Keratinocyte (primary cell): ENCODE data around the gene LTB4R2. TPM values are rescaled to one million over a fixed set of nuclear protein-coding genes. Genes with fewer than 3 reads are reported as not detected.

ENCODE experiments used
- DNase-seq: peaks from one replicate; pipeline ENCODE4 v3.0.0-alpha.2; 2011; ENCODE audit warnings: low read depth, missing footprints, low spot score
- FAIRE-seq: peaks from 2 replicates; lab custom pipeline; 2011; peaks lifted over from hg19 to GRCh38; lab: Jason Lieb, UNC
- H2AFZ ChIP-seq: 2 replicates; pipeline ENCODE4 v1.6.0; 2012; ENCODE audit warnings: low read length, control low read depth, inconsistent platforms; ENCODE audit not compliant: control insufficient read depth
- H3K27ac ChIP-seq: 2 replicates; pipeline ENCODE4 v1.5.1; 2011; ENCODE audit warnings: low read length; ENCODE audit not compliant: control insufficient read depth, insufficient read depth
- H3K27me3 ChIP-seq: 3 replicates; pipeline ENCODE4 v1.6.0; 2011; ENCODE audit warnings: low read length; ENCODE audit not compliant: control insufficient read depth, insufficient read depth; ENCODE audit errors: extremely low read depth
- H3K36me3 ChIP-seq, 2 experiments: 2 replicates in 1 of 2; 3 replicates in 1 of 2; pipeline ENCODE4 v1.5.1; 2011; ENCODE audit warnings: low read length in 2 of 2, mild to moderate bottlenecking in 1 of 2; ENCODE audit not compliant: control insufficient read depth in 2 of 2, insufficient read depth in 2 of 2; ENCODE audit errors: extremely low read depth in 1 of 2
- H3K4me1 ChIP-seq: 3 replicates; pipeline ENCODE4 v1.5.1; 2011; ENCODE audit warnings: low read length; ENCODE audit not compliant: control insufficient read depth, insufficient read depth; ENCODE audit errors: extremely low read depth
- H3K4me2 ChIP-seq: 3 replicates; pipeline ENCODE4 v1.6.0; 2011; ENCODE audit warnings: low read depth, low read length; ENCODE audit not compliant: control insufficient read depth, insufficient read depth; ENCODE audit errors: extremely low read depth
- H3K4me3 ChIP-seq, 3 experiments: fragments of 200-600 bp in 1 of 3; sonication (generic) in 1 of 3; 2 replicates in 2 of 3; 3 replicates in 1 of 3; pipeline ENCODE4 v1.5.1; 2011 to 2016; ENCODE audit warnings: low read length in 3 of 3, mild to moderate bottlenecking in 3 of 3, control low read depth in 2 of 3, inconsistent platforms in 1 of 3, low read depth in 1 of 3, mixed read lengths in 1 of 3, mixed run types in 1 of 3, moderate library complexity in 1 of 3; ENCODE audit not compliant: control insufficient read depth in 2 of 3, insufficient read depth in 2 of 3; ENCODE audit errors: extremely low read depth in 1 of 3
- H3K79me2 ChIP-seq: 2 replicates; pipeline ENCODE4 v1.6.0; 2012; ENCODE audit warnings: low read length; ENCODE audit not compliant: control insufficient read depth, insufficient read depth
- H3K9ac ChIP-seq: 3 replicates; pipeline ENCODE4 v1.6.0; 2011; ENCODE audit warnings: low read length; ENCODE audit not compliant: control insufficient read depth, insufficient read depth; ENCODE audit errors: extremely low read depth
- H3K9me1 ChIP-seq: 3 replicates; pipeline ENCODE4 v1.6.0; 2011; ENCODE audit warnings: low read length; ENCODE audit not compliant: control insufficient read depth, insufficient read depth; ENCODE audit errors: extremely low read depth
- H3K9me3 ChIP-seq: 2 replicates; pipeline ENCODE4 v1.5.1; 2012; ENCODE audit warnings: low read depth, low read length; ENCODE audit not compliant: control insufficient read depth
- H4K20me1 ChIP-seq: 3 replicates; pipeline ENCODE4 v1.6.0; 2011; ENCODE audit warnings: low read length; ENCODE audit not compliant: control insufficient read depth, insufficient read depth; ENCODE audit errors: extremely low read depth
- EZH2 ChIP-seq: IDR thresholded peaks from one replicate; pipeline ENCODE4 v1.6.1; 2012; ENCODE audit warnings: inconsistent platforms, mild to moderate bottlenecking, low read length, moderate library complexity
- dilution Hi-C: fragments of 300-500 bp; cut with MboI; formaldehyde crosslinking; loops from one replicate; pipeline ENCODE4 v1.7.0; 2020; ENCODE audit warnings: low sequenced_read_pairs; ENCODE audit not compliant: extremely low pct_ligation_motif_present
- polyA plus RNA-seq, 5 experiments: library from polyadenylated mRNA; depleted of rRNA in 3 of 5; stranded (reverse) in 3 of 5; stranded (forward) in 1 of 5; unstranded in 1 of 5; fragments of >200 nt; gene quantifications; 1 replicate in 1 of 5; 2 replicates in 3 of 5; 3 replicates in 1 of 5; pipeline versions ENCODE4 v1.2.1 to v1.2.3, GENCODE V29; 2011 to 2012; ENCODE audit warnings: missing spikeins in 2 of 5, low read depth in 1 of 5, low replicate concordance in 1 of 5
- TF ChIP-seq, protein P1 (sequence below), 3 experiments: IDR thresholded peaks in 1 of 3; conservative IDR thresholded peaks in 1 of 3; optimal IDR thresholded peaks in 1 of 3; 2 replicates in 2 of 3; 3 replicates in 1 of 3; pipeline versions ENCODE3 to v1.5.1; 2011; ENCODE audit warnings: low read length in 3 of 3, mild to moderate bottlenecking in 3 of 3, moderate library complexity in 2 of 3, control low read depth in 1 of 3, inconsistent platforms in 1 of 3; ENCODE audit not compliant: insufficient read depth in 2 of 3; ENCODE audit errors: extremely low read depth in 1 of 3

LTB4R2 gene
- polyA plus RNA-seq, 1 donor (not counting 4 experiments of a cell fraction or from before 2014, with no cell fraction given), result 7.9 TPM

GRCh38 chr14:24290746-24291145, 19.2 kb upstream of the LTB4R2 start:
- Histone ChIP-seq H3K27me3 (no peaks in the 10 kb centered on the region), H4K20me1 (no peaks in the 10 kb centered on the region), H3K9ac (no peak overlapping the region), H3K27ac (no peak overlapping the region), H3K79me2 (peaks cover 3% of the 10 kb centered on the region), H3K4me1 (peaks cover 5% of the 10 kb centered on the region), H3K9me3 (no peaks in the 10 kb centered on the region), H3K4me3 (no peak overlapping the region), H2AFZ (no peak overlapping the region), H3K4me2 (no peak overlapping the region), H3K36me3 (peaks cover 31 to 39% of the 10 kb centered on the region in 2 experiments), H3K9me1 (no peaks in the 10 kb centered on the region)
- TF ChIP-seq, protein P1, sequence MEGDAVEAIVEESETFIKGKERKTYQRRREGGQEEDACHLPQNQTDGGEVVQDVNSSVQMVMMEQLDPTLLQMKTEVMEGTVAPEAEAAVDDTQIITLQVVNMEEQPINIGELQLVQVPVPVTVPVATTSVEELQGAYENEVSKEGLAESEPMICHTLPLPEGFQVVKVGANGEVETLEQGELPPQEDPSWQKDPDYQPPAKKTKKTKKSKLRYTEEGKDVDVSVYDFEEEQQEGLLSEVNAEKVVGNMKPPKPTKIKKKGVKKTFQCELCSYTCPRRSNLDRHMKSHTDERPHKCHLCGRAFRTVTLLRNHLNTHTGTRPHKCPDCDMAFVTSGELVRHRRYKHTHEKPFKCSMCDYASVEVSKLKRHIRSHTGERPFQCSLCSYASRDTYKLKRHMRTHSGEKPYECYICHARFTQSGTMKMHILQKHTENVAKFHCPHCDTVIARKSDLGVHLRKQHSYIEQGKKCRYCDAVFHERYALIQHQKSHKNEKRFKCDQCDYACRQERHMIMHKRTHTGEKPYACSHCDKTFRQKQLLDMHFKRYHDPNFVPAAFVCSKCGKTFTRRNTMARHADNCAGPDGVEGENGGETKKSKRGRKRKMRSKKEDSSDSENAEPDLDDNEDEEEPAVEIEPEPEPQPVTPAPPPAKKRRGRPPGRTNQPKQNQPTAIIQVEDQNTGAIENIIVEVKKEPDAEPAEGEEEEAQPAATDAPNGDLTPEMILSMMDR (optimal IDR thresholded peaks at IDR 0.05 in 1 of 3, IDR thresholded peaks at IDR 0.05 in 1 of 3, conservative IDR thresholded peaks at IDR 0.05 in 1 of 3; ENCODE audit: extremely low read depth in 1 of 3, insufficient read depth in 2 of 3, low read length in 3 of 3), result no peak
- no peak for TF ChIP-seq EZH2
- DNase-seq (no peak), FAIRE-seq (no peak)
- dilution Hi-C loops, result no loop called here

GRCh38 chr14:24291446-24292117, 18.4 kb upstream of the LTB4R2 start:
- Histone ChIP-seq H3K9ac (no peak overlapping the region), H3K36me3 (peaks cover 38 to 47% of the 10 kb centered on the region in 2 experiments), H3K9me3 (no peaks in the 10 kb centered on the region), H3K4me1 (peaks cover 6% of the 10 kb centered on the region), H3K79me2 (peaks cover 7% of the 10 kb centered on the region), H3K27ac (no peak overlapping the region), H3K4me2 (no peak overlapping the region), H3K4me3 (no peak overlapping the region), H4K20me1 (no peaks in the 10 kb centered on the region), H2AFZ (no peak overlapping the region), H3K27me3 (no peaks in the 10 kb centered on the region), H3K9me1 (no peaks in the 10 kb centered on the region)
- dilution Hi-C loops, result no loop called here
- TF ChIP-seq, protein P1 (optimal IDR thresholded peaks at IDR 0.05 in 1 of 3, IDR thresholded peaks at IDR 0.05 in 1 of 3, conservative IDR thresholded peaks at IDR 0.05 in 1 of 3; ENCODE audit: extremely low read depth in 1 of 3, insufficient read depth in 2 of 3, low read length in 3 of 3), result no peak
- no peak for TF ChIP-seq EZH2
- no peak for FAIRE-seq
- DNase-seq, result no peak
